Measurements from ENCODE around the gene NDUFS7. TPM values are rescaled to one million over a fixed set of nuclear protein-coding genes. Genes with fewer than 3 reads are reported as not detected.
A peak's percentile ranks its signal among the peaks of the same experiment; 100 is the strongest.
"Not testable (repeated sequence)": the region's sequence is repeated elsewhere in the genome, so short reads cannot be mapped to it uniquely, and the experiment has no call there.

The NDUFS7 gene
- total RNA-seq, 1 donor = 40.7 TPM

GRCh38 chr19:1434577-1435060 is 50.9 kb downstream of the NDUFS7 start:
- no peak for DNase-seq (ENCODE audit: low read depth)
- H3K4me3 ChIP-seq (ENCODE audit: low read depth, low read length) = no peak overlapping the region
- TF ChIP-seq, protein P1, sequence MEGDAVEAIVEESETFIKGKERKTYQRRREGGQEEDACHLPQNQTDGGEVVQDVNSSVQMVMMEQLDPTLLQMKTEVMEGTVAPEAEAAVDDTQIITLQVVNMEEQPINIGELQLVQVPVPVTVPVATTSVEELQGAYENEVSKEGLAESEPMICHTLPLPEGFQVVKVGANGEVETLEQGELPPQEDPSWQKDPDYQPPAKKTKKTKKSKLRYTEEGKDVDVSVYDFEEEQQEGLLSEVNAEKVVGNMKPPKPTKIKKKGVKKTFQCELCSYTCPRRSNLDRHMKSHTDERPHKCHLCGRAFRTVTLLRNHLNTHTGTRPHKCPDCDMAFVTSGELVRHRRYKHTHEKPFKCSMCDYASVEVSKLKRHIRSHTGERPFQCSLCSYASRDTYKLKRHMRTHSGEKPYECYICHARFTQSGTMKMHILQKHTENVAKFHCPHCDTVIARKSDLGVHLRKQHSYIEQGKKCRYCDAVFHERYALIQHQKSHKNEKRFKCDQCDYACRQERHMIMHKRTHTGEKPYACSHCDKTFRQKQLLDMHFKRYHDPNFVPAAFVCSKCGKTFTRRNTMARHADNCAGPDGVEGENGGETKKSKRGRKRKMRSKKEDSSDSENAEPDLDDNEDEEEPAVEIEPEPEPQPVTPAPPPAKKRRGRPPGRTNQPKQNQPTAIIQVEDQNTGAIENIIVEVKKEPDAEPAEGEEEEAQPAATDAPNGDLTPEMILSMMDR (IDR thresholded peaks at IDR 0.05; ENCODE audit: insufficient read depth, low read length) = no peak

GRCh38 chr19:1435378-1435989 is 51.8 kb downstream of the NDUFS7 start:
- TF ChIP-seq, protein P1 (IDR thresholded peaks at IDR 0.05; ENCODE audit: insufficient read depth, low read length) = no peak
- no peak overlapping the region for H3K4me3 ChIP-seq (ENCODE audit: low read depth, low read length)
- DNase-seq (ENCODE audit: low read depth) = no peak

DNA sequence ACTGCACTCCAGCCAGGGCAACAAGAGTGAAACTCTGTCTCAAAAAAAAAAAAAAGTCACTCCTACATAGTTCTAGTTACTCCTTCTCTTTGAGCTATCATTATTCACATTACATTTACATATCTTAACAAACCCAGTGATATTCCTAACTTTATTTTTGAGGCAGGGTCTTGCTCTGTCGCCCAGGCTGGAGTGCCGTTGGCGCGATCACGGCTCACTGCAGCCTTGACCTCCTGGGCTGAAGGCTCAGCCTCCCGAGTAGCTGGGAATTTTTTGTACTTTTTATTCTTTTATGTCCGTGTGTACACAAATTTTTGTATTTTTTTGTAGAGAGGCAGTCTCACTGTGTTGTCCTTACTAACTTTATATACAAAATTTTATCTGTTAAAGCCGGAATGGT is 53.9 kb downstream of the NDUFS7 start:
- DNase-seq (ENCODE audit: low read depth) = no peak
- no peak overlapping the region for H3K4me3 ChIP-seq (ENCODE audit: low read depth, low read length)
- TF ChIP-seq, protein P1 (IDR thresholded peaks at IDR 0.05; ENCODE audit: insufficient read depth, low read length) = no peak

DNA sequence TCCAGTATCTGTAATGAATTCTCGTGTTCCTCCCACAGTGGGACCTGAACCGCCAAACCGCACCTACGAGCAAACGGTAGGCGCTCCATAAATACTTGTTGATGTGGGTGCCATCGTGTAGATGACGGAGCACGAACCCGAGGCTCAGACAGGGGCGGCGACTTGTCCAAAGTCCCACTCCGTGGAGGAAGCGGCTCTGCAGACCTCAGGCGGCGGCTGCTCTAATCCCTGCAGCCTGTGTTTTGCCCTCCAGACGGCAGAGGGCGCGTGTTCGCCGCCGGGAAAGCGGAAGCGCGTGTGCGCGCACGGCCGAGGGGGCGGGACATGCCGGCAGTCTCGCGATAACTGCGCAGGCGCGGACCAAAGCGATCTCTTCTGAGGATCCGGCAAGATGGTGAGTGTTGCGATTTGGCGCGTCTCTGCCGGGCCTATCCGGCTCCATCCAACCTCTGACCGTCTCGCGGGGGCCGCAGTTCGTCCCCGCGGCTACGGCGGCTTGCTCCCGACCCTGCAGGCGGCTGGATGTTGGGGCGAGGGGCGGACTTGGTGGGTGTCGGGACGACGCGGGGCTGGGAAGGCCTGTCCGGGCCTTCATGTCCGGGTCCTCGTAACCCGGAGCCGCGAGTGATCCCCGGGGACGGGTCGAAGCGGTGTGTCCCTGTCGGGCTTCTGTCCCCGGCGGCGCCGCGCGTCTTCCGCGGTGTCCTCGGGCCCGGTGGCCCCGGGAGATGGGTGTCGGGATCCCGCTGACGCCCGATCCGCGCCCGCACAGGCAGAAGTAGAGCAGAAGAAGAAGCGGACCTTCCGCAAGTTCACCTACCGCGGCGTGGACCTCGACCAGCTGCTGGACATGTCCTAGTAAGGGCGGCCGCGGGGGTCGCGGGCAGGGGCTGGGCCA is 54.6 kb downstream of the NDUFS7 start, which contains the start of gene RPS15:
Gene RPS15, plus strand, starts transcription at position 362 of the 898 bp plus-strand sequence. Its CDS starts 30 bp downstream, at position 392.
- TF ChIP-seq, protein P1 (IDR thresholded peaks at IDR 0.05; ENCODE audit: insufficient read depth, low read length) = peak; percentile 96
- peak within 1 kb of the TSS; percentile 83 for H3K4me3 ChIP-seq (ENCODE audit: low read depth, low read length)
- peak; percentile 96 for DNase-seq (ENCODE audit: low read depth)

- TF ChIP-seq, protein P1 (IDR thresholded peaks at IDR 0.05; ENCODE audit: insufficient read depth, low read length) = no peak
- no peak for DNase-seq (ENCODE audit: low read depth)
- H3K4me3 ChIP-seq (ENCODE audit: low read depth, low read length) = peak overlapping the region; percentile 83
Observed at GRCh38 chr19:1438933-1439354, 55.2 kb downstream of the NDUFS7 start.

DNA sequence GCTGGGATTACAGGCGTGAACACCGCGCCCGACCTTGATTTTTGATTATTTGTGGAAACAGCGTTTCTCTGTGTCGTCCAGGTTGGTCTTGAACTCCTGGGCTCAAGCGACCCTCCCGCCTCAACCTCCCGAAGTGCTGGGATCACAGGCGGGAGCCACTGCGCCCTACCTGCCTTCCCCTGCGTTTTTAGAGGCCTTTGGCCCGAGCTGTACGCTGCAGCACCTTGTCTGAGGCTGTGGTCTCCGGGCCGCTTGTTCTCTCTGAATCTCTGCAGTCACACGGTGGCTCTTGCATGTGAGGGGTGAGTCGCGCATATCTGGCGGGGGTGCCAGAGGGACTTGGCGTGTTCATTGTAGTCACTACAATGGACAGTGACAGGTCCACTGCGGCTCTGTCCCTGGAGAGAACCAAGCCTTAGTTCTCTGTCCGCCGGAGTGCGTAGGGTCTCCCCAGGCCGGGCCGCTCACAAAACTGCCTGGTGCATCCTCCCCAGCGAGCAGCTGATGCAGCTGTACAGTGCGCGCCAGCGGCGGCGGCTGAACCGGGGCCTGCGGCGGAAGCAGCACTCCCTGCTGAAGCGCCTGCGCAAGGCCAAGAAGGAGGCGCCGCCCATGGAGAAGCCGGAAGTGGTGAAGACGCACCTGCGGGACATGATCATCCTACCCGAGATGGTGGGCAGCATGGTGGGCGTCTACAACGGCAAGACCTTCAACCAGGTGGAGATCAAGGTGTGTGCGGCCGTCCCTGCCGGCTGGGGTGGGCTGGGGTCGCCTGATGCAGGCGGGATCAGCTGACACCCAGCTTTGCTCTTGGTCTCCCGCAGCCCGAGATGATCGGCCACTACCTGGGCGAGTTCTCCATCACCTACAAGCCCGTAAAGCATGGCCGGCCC is 56.1 kb downstream of the NDUFS7 start:
- not testable (repeated sequence) for DNase-seq (ENCODE audit: low read depth)
- H3K4me3 ChIP-seq (ENCODE audit: low read depth, low read length) = peak overlapping the region; percentile 83
